Epidermal melanocyte (primary cell): ENCODE measurements around the gene RITA1.
"Not testable (repeated sequence)": the region's sequence is repeated elsewhere in the genome, so short reads cannot be mapped to it uniquely, and the experiment has no call there.

Experiments used
- DNase-seq: peaks from one replicate; pipeline ENCODE4 v3.0.0; 2011; ENCODE audit warnings: low spot score; ENCODE audit not compliant: insufficient read length

RITA1 gene

GRCh38 chr12:113201187-113202177 is 16.0 kb downstream of the RITA1 start:
- DNase-seq, result no peak

- no peak for DNase-seq
Measured at GRCh38 chr12:113202300-113203075, 17.0 kb downstream of the RITA1 start.

GRCh38 chr12:113203852-113204760 is 18.6 kb downstream of the RITA1 start:
- DNase-seq, result no peak

DNA sequence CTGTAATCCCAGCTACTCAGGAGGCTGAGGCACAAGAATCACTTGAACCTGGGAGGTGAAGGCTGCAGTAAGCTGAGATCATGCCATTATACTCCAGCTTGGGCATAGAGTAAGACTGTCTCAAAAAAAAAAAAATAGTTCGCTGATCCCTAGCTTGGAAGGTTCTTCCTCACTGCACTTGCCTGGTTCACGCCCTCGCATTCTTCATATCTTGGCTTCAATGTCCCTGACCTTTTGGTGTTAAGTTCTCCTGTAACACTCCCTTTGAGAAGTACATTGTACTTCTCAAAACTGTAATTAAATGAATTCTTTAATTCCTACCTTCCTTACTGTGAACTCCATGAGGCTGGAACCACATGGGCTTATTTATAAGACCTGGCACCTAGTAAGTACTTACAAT is 19.3 kb downstream of the RITA1 start:
- no peak for DNase-seq

GRCh38 chr12:113206802-113207201 is 21.3 kb downstream of the RITA1 start:
- not testable (repeated sequence) for DNase-seq

DNA sequence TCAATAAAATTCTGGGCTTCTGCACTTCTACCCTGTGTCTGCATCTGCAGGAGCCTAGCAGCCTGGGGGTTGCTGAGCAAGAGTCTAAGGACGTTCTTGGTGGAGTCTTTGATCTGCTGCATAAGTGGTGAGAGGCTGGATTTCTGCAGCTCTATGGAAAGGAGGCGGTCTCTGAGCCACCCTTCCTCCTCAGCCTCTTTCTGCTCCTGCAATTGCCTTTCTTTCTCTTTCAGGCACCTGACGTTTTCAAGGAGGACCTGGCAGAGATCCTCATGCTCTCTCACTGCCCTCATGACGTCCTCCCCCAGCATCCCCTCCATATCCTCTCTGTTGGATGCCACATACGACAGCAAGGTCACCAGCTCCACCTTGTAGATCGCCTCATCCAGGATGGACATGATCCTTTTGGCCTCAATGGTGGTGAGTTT is 22.1 kb downstream of the RITA1 start:
- no peak for DNase-seq

GRCh38 chr12:113208041-113208934 is 22.8 kb downstream of the RITA1 start:
- DNase-seq, result peak; percentile 37

DNA sequence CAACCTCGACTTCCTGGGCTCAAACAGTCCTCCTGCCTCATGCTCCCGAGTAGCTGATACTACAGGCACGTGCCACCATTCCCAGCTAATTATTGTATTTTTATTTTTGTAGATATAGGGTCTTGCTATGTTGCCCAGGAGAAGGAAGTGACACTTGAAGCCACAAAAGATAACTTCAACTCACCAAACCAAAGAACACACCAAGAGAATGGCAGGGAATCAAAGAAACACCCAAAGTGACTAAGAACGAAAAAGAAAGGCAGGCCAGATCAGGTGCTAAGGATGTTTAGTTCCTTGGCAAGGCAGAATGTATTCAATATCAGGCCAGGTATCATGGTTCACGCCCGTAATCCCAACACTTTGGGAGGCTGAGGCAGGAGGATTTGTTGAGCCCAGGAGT is 25.6 kb downstream of the RITA1 start:
- DNase-seq, result no peak

GRCh38 chr12:113214895-113215400 is 29.4 kb downstream of the RITA1 start:
- DNase-seq, result peak; percentile 78

- DNase-seq, result no peak
Measured at GRCh38 chr12:113216027-113216426, 30.5 kb downstream of the RITA1 start.

DNA sequence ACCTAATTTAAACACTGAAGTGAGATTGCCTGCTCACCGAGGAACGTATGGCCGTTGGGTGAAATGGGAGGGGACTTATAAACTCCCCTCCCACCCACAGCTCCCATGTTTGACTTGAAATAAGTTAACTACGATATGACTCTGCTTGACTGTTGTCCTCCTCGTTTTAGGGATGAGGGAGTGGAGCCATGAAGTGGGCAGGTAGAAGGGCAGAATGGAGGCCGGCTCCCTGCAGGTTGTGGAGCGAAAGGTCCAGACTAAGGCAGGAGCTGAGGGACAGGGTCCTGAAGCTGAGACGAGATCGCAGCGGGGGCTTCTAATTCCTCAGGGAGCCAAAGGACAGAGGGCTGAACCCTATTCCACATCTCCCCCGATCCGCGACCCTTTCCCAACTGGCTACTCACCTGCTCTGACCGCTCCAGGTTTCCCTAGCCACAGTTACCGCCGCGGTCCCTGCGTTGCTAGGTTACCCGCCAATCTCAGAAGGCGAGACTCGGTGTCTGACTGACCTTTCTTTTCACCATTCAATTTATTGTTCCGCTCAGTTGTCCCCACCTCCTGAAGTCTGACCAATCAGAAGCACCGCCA is 35.2 kb downstream of the RITA1 start:
- DNase-seq, result no peak

DNA sequence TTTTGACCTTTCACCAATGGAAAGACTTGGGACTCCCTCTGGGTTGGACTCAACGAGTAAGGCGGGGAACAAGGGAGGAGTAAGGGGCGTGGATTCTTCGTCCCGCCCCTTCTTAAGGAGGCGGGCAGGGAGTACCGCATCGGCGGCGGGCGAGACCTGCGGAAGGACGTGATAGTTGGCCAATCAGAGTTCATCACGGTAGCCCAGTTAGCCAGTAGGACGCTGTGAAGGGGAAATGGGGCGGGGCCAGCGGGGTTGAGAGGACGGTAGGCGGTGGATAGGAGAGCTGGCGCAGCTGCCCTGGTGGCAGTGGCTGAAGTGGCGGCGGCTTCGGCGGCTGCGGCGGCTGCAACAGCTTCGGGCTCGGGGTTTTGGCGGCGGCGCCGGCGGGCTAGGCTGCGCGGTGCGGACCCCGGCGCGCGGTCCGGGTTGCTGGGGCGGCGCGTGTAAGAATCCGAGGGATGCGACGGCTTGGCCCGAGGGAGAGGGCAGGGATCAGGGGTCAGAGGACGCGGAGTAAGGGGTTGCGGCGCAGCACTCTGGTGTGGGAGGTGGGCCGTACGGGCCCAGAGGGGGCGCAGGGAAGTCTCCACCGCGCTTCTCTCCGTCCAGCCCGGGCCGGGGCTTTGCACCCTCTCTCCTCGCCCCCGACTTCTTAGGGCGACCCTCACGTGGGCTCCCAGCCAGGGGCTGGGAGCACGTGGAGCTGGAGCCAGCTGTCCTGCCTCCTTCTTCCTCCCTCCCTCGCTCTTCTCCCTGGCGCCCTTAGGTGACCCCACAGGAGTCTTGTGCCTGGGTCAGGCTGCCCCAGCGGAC is 35.9 kb downstream of the RITA1 start, which contains the start of gene TPCN1:
TSS of gene TPCN1 (plus strand) at position 284 of the 816 bp plus-strand sequence. CDS start 5,389 bp downstream, outside the sequence.
- DNase-seq, result peak; percentile 96

- DNase-seq, result no peak
Measured at GRCh38 chr12:113221997-113222729, 36.6 kb downstream of the RITA1 start.

DNA sequence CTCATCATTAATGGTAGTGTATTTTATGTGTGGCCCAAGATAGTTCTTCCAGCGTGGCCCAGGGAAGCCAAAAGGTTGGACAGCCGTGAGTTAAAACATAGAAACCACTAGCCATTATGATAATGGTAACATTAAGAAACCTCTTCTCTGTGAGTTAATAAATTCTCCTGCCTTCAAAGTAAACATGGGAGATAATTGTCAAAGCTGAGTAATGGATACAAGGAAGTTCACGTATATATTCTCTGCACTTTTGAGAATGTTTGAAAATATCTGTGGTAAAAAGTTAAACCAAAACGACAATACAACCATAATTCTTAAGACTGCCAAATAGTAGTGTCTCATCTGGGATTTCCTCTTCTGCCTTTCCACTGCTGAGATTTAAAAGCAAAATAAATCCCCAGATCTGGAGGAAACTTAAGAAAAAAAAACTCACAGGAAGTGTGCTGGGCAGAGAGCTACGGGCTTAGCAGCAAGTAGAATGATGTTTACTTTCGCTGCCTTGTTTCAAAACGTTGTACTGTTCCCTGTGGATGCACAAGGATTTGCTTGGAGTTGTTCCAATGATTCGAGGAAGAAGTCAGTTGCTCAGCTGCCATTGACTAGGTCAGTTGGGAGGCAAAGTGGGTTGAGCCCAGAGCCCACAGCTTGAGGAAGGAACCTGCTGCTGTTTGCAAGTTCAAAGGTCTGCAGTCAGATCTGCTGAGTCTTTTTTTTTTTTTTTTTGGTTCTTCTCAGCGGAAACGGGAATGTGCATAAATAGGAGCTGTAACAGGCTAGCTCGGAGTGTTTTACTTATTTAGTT is 37.4 kb downstream of the RITA1 start:
- peak; percentile 77 for DNase-seq

DNA sequence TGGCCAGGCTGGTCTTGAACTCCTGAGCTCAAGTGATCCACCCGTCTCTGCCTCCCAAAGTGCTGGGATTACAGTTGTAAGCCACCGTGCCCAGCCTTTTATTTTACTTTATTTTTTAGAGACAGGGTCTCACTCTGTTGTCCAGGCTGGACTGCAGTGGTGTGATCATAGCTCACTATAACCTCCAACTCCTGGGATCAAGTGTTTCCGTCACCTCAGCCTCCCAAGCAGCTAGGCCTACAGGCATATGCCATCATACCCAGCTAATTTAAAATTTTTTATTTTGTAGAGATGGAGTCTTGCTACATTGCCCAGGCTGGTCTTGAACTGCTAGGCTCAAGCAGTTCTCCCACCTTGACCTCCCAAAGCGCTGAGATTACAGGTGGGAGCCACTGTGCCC is 39.4 kb downstream of the RITA1 start:
- DNase-seq, result no peak

- DNase-seq, result no peak
Measured at GRCh38 chr12:113226696-113227568, 41.4 kb downstream of the RITA1 start.
